Esophagus squamous epithelium (tissue), 5 donors: ENCODE data around the gene ZNF416. TPM values are rescaled to one million over a fixed set of nuclear protein-coding genes. Genes with fewer than 3 reads are reported as not detected.

Source experiments
- DNase-seq: peaks from one replicate; lab custom pipeline; 2025; lab: John Stamatoyannopoulos, UW
- H3K27ac ChIP-seq, 4 donors: fragments of 200-600 bp; sonication (generic); one replicate each; pipeline ENCODE4 v1.5.1; 2016 to 2019; ENCODE audit warnings: mild to moderate bottlenecking in 1 of 4
- H3K27me3 ChIP-seq, 4 donors: fragments of 200-600 bp; sonication (generic); 1 replicate in 3 of 4; 2 replicates in 1 of 4; pipeline versions ENCODE4 v1.5.1 to v1.6.0; 2017 to 2021; ENCODE audit warnings: antibody characterized with exemption in 1 of 4
- H3K36me3 ChIP-seq, 3 donors: fragments of 200-600 bp; sonication (generic); one replicate each; pipeline ENCODE4 v1.5.1; 2016 to 2019
- H3K4me1 ChIP-seq, 3 donors: fragments of 200-600 bp; sonication (generic); one replicate each; pipeline ENCODE4 v1.5.1; 2017 to 2019
- H3K4me3 ChIP-seq, 4 donors: fragments of 200-600 bp; sonication (generic); 1 replicate in 3 of 4; 2 replicates in 1 of 4; pipeline ENCODE4 v1.5.1; 2016 to 2019; ENCODE audit warnings: mild to moderate bottlenecking in 2 of 4, moderate library complexity in 1 of 4
- H3K9me3 ChIP-seq, 3 donors: fragments of 200-600 bp; sonication (generic); one replicate each; pipeline ENCODE4 v1.5.1; 2016 to 2019
- POLR2A ChIP-seq, 4 donors: fragments of 450-650 bp; IDR thresholded peaks; one replicate each; pipeline ENCODE4 v1.6.1; 2017; ENCODE audit warnings: antibody characterized with exemption in 4 of 4, mild to moderate bottlenecking in 4 of 4, moderate library complexity in 3 of 4
- WGBS, 2 donors: methylation state at CpG; one replicate each; pipeline ENCODE4 v1.1.5; 2018; 5-methylcytosine and 5-hydroxymethylcytosine counted together
- intact Hi-C: fragments of 100-400 bp; cut with DNase I; formaldehyde crosslinking; loops from one replicate; pipeline ENCODE4 v1.15.0; 2022
- total RNA-seq, 4 donors: library from RNA; depleted of rRNA; stranded (reverse); fragments of >200 nt; gene quantifications; one replicate each; pipeline ENCODE4 v1.1.0, GENCODE V29; 2016
- TF ChIP-seq, protein P1 (sequence below), 6 experiments: fragments of 450-650 bp in 4 of 6; fragments of 200-600 bp in 2 of 6; sonication (generic) in 2 of 6; IDR thresholded peaks; one replicate each; pipeline ENCODE4 v1.5.1; 2016 to 2019; ENCODE audit warnings: antibody characterized with exemption in 6 of 6, mild to moderate bottlenecking in 4 of 6, moderate library complexity in 4 of 6
- donor health status: DM: yes; HTN: yes; CAD: no.

Gene ZNF416
- total RNA-seq, 4 donors from 2014 or later: 1.6 to 6.5 (median 3.9) TPM

DNA sequence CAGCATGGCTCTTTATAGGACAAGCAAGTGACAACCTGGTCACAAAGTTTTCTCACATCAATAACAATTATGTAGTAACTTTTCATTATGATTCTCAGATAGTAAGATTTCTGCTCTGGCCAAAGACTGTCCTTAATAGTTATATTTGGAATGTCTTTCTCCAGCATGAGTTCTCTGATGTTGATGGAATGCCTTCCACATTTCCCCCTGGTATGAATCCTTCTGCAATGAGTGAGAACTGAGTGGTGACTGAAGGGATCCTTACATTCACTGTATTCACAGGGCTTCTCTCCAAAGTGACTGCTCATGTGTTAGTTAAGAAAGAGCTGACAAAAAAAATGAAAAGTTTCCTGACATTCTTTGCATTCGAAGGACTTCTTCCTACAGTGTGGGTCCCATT, 32.2 kb downstream of the ZNF416 start:
- intact Hi-C loops: no loop called here
- TF ChIP-seq, protein P1, sequence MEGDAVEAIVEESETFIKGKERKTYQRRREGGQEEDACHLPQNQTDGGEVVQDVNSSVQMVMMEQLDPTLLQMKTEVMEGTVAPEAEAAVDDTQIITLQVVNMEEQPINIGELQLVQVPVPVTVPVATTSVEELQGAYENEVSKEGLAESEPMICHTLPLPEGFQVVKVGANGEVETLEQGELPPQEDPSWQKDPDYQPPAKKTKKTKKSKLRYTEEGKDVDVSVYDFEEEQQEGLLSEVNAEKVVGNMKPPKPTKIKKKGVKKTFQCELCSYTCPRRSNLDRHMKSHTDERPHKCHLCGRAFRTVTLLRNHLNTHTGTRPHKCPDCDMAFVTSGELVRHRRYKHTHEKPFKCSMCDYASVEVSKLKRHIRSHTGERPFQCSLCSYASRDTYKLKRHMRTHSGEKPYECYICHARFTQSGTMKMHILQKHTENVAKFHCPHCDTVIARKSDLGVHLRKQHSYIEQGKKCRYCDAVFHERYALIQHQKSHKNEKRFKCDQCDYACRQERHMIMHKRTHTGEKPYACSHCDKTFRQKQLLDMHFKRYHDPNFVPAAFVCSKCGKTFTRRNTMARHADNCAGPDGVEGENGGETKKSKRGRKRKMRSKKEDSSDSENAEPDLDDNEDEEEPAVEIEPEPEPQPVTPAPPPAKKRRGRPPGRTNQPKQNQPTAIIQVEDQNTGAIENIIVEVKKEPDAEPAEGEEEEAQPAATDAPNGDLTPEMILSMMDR (IDR thresholded peaks at IDR 0.05): no peak
- TF ChIP-seq POLR2A (IDR thresholded peaks at IDR 0.05): no peak
- Histone ChIP-seq H3K27ac (no peak overlapping the region), H3K9me3 (peaks cover 19 to 100% (median 89%) of the 10 kb centered on the region in 3 donors), H3K4me1 (no peaks in the 10 kb centered on the region), H3K4me3 (peak overlapping the region in 1 of 4 donors; percentile 21), H3K27me3 (no peaks in the 10 kb centered on the region), H3K36me3 (peaks cover 29 to 100% (median 30%) of the 10 kb centered on the region in 3 donors)
- DNase-seq: no peak
- WGBS, 2 donors: 89 to 100% methylated on average over 1 of the region's 1 CpG

DNA sequence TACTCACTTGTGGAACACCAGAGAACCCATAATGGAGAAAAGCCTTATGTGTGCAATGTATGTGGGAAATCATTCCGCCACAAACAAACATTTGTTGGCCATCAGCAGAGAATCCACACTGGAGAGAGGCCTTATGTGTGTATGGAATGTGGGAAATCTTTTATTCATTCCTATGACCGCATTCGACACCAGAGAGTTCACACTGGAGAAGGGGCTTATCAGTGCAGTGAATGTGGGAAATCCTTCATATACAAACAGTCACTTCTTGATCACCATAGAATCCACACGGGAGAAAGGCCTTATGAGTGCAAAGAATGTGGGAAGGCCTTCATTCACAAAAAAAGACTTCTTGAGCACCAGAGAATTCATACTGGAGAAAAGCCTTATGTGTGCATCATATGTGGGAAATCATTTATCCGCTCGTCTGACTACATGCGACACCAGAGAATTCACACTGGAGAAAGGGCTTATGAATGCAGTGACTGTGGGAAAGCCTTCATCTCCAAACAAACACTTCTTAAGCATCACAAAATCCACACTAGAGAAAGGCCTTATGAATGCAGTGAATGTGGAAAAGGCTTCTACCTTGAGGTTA, 40.7 kb downstream of the ZNF416 start:
- WGBS, 2 donors: 97 to 98% methylated on average over 7 of the region's 7 CpGs
- Histone ChIP-seq H3K9me3 (peaks cover 9 to 100% (median 92%) of the 10 kb centered on the region in 3 donors), H3K36me3 (peaks cover 26 to 100% (median 29%) of the 10 kb centered on the region in 3 donors), H3K4me3 (no peak overlapping the region), H3K4me1 (no peaks in the 10 kb centered on the region), H3K27me3 (no peaks in the 10 kb centered on the region), H3K27ac (no peak overlapping the region)
- no peak for TF ChIP-seq POLR2A (IDR thresholded peaks at IDR 0.05)
- TF ChIP-seq, protein P1 (IDR thresholded peaks at IDR 0.05): no peak
- intact Hi-C loops: no loop called here
- DNase-seq: no peak

DNA sequence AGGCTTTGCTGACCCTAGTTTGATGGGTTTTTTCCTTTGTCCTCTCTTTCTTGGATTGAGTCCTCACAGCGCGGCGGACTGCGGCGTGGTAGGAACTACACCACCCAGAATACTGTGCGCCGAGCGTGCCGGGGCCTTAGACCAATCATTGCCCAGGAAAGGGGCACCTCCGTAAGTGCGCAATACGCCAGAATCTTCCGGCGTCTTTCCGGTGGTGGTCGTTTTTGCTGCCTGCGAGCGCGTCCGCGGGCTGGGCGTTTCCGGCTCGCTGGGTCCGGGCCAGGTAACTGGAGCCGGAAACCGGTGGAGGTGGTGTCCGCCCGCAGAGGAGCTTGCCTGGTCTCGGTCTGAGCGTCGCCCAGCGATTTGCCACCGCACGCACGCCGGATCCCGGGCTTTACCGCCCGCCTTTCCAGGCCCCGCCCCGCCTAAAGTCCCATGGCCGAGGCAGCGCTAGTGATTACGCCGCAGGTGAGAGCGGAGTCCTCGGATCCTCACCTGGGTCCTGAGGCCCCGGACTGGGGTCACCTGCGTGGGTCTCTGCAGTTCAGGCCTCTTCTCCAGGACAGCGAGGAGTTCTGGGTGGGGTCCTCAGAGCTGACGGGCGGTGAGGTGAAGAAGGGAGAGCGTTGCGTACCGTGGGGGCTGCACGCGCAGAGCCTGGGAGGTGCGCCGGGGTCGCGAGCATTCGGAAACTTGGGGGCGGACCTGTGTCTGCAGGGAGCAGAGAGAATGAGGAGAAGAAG, 51.4 kb downstream of the ZNF416 start, which contains the start of gene ZNF549:
TSS of gene ZNF549 (plus strand) at position 221 of the 746 bp plus-strand sequence. CDS start at position 439, 218 bp downstream.
- 11 to 13% methylated on average over 14 to 27 of the region's 64 CpGs for WGBS, 2 donors
- intact Hi-C loops: no loop called here
- peak within 1 kb of the TSS; percentile 60 to 92 (median 82) for H3K4me3 ChIP-seq

More for the DNA sequence above, 51.4 kb downstream of the ZNF416 start, which contains the start of gene ZNF549:
- Histone ChIP-seq H3K4me1 (peaks cover 0 to 17% (median 6%) of the 10 kb centered on the region in 3 donors), H3K27me3 (no peaks in the 10 kb centered on the region), H3K27ac (peak within 1 kb of the TSS; percentile 81 to 87 (median 86)), H3K9me3 (peaks cover 0 to 33% (median 0%) of the 10 kb centered on the region in 3 donors), H3K36me3 (peaks cover 0 to 21% (median 5%) of the 10 kb centered on the region in 3 donors)
- peak; percentile 42 for DNase-seq
- TF ChIP-seq, protein P1 (IDR thresholded peaks at IDR 0.05): peak in 2 of 6 experiments; percentile 15 to 25
- TF ChIP-seq POLR2A (IDR thresholded peaks at IDR 0.05): no peak

Other genes with a start within 250 kb of the ZNF416 start
- 1 to 10 TPM; 3.3 to 9.0 (median 5.7) TPM for gene ZNF304, start 227.6 kb downstream of the ZNF416 start, total RNA-seq
- gene TRAPPC2B, start 215.4 kb downstream of the ZNF416 start, total RNA-seq: 10 to 100 TPM; 14.7 to 24.6 (median 17.9) TPM
- gene ZNF547, start 215.4 kb downstream of the ZNF416 start, total RNA-seq: 1 to 10 TPM; 1.1 to 6.7 (median 3.1) TPM
- 10 to 100 TPM in 2 of 4 donors, 1 to 10 TPM in 2; 7.7 to 26.9 (median 11.2) TPM for gene ZNF548, start 189.1 kb downstream of the ZNF416 start, total RNA-seq
- gene ZNF17, start 167.8 kb downstream of the ZNF416 start, total RNA-seq: 10 to 100 TPM in 1 of 4 donors, 1 to 10 TPM in 3; 4.4 to 12.6 (median 6.2) TPM
- gene ZNF749, start 143.6 kb downstream of the ZNF416 start, total RNA-seq: 10 to 100 TPM in 1 of 4 donors, 1 to 10 TPM in 3; 6.9 to 11.1 (median 8.4) TPM
- gene VN1R1, start 121.8 kb downstream of the ZNF416 start, total RNA-seq: 1 to 10 TPM in 1 of 4 donors, under 1 TPM in 1, not detected in 2; 0.40 to 1.1 TPM
- 10 to 100 TPM in 1 of 4 donors, 1 to 10 TPM in 3; 3.3 to 10.9 (median 6.3) TPM for gene ZNF772, start 101.3 kb downstream of the ZNF416 start, total RNA-seq
- gene ZNF419, start 91.2 kb downstream of the ZNF416 start, total RNA-seq: 1 to 10 TPM in 3 of 4 donors, under 1 TPM in 1; 0.87 to 8.0 (median 3.3) TPM
- 10 to 100 TPM in 1 of 4 donors, 1 to 10 TPM in 3; 1.9 to 14.5 (median 5.8) TPM for gene ZNF773, start 79.0 kb downstream of the ZNF416 start, total RNA-seq
- gene ZNF549, start 51.6 kb downstream of the ZNF416 start, total RNA-seq: 1 to 10 TPM; 1.3 to 4.8 (median 2.3) TPM
- 1 to 10 TPM; 2.2 to 7.6 (median 3.1) TPM for gene ZNF550, start 19.0 kb downstream of the ZNF416 start, total RNA-seq
- 1 to 10 TPM in 3 of 4 donors, under 1 TPM in 1; 0.38 to 4.6 (median 3.1) TPM for gene ZIK1, start 5.2 kb upstream of the ZNF416 start, total RNA-seq
- gene ZNF530, start 21.0 kb upstream of the ZNF416 start, total RNA-seq: 1 to 10 TPM in 3 of 4 donors, under 1 TPM in 1; 0.70 to 3.9 (median 1.8) TPM
- gene ZNF134, start 35.3 kb upstream of the ZNF416 start, total RNA-seq: 10 to 100 TPM in 2 of 4 donors, 1 to 10 TPM in 2; 7.5 to 14.9 (median 10.4) TPM
- gene ZNF211, start 54.3 kb upstream of the ZNF416 start, total RNA-seq: 1 to 10 TPM; 2.9 to 7.7 (median 5.9) TPM
- not detected for gene ZSCAN4, start 90.0 kb upstream of the ZNF416 start, total RNA-seq
- 10 to 100 TPM in 1 of 4 donors, 1 to 10 TPM in 3; 2.3 to 14.5 (median 5.8) TPM for gene ZNF551, start 103.1 kb upstream of the ZNF416 start, total RNA-seq
- gene ZNF154, start 130.3 kb upstream of the ZNF416 start, total RNA-seq: 1 to 10 TPM in 2 of 4 donors, under 1 TPM in 2; 0.15 to 2.5 (median 0.94) TPM
- 1 to 10 TPM; 1.3 to 4.2 (median 1.5) TPM for gene ZNF671, start 148.7 kb upstream of the ZNF416 start, total RNA-seq
- 10 to 100 TPM in 1 of 4 donors, 1 to 10 TPM in 3; 7.9 to 11.6 (median 8.7) TPM for gene ZNF776, start 167.9 kb upstream of the ZNF416 start, total RNA-seq
- 10 to 100 TPM in 3 of 4 donors, 1 to 10 TPM in 1; 8.1 to 30.5 (median 22.0) TPM for gene ZNF586, start 190.8 kb upstream of the ZNF416 start, total RNA-seq
- gene ZNF552, start 236.0 kb upstream of the ZNF416 start, total RNA-seq: 10 to 100 TPM in 2 of 4 donors, 1 to 10 TPM in 2; 5.2 to 15.3 (median 12.3) TPM